ENCODE results near the gene TNS4.

The TNS4 gene

DNA sequence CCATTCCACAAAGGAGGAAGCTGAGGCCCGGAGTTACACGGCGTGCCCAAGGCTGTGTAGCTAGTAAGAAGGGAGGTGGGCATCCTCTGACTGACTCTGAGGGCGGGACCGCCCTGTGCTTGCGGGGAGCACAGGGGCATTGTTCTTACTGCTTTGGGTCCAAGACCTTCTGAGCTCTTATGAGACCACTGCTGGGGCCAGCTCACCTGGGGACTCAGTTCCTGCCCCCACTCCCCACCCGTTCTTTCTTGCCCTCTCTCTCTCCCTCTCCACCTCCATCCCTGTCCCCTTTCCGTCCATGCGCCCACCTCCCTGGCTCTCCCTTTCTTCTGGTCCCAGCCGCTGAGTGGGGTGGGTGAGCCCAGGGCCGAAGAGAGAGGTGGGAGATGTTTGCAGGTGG lies 44.2 kb upstream of the TNS4 start:
- no peak for DNase-seq (ENCODE audit: low spot score)
- in situ Hi-C loops (cut with MboI; ENCODE audit: low sequenced_read_pairs, unreplicated experiment): no loop called here
- TF ChIP-seq, protein P1, sequence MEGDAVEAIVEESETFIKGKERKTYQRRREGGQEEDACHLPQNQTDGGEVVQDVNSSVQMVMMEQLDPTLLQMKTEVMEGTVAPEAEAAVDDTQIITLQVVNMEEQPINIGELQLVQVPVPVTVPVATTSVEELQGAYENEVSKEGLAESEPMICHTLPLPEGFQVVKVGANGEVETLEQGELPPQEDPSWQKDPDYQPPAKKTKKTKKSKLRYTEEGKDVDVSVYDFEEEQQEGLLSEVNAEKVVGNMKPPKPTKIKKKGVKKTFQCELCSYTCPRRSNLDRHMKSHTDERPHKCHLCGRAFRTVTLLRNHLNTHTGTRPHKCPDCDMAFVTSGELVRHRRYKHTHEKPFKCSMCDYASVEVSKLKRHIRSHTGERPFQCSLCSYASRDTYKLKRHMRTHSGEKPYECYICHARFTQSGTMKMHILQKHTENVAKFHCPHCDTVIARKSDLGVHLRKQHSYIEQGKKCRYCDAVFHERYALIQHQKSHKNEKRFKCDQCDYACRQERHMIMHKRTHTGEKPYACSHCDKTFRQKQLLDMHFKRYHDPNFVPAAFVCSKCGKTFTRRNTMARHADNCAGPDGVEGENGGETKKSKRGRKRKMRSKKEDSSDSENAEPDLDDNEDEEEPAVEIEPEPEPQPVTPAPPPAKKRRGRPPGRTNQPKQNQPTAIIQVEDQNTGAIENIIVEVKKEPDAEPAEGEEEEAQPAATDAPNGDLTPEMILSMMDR (IDR thresholded peaks at IDR 0.05; ENCODE audit: borderline replicate concordance, control extremely low read depth, extremely low read depth, insufficient read depth, missing control alignments): no peak

DNA sequence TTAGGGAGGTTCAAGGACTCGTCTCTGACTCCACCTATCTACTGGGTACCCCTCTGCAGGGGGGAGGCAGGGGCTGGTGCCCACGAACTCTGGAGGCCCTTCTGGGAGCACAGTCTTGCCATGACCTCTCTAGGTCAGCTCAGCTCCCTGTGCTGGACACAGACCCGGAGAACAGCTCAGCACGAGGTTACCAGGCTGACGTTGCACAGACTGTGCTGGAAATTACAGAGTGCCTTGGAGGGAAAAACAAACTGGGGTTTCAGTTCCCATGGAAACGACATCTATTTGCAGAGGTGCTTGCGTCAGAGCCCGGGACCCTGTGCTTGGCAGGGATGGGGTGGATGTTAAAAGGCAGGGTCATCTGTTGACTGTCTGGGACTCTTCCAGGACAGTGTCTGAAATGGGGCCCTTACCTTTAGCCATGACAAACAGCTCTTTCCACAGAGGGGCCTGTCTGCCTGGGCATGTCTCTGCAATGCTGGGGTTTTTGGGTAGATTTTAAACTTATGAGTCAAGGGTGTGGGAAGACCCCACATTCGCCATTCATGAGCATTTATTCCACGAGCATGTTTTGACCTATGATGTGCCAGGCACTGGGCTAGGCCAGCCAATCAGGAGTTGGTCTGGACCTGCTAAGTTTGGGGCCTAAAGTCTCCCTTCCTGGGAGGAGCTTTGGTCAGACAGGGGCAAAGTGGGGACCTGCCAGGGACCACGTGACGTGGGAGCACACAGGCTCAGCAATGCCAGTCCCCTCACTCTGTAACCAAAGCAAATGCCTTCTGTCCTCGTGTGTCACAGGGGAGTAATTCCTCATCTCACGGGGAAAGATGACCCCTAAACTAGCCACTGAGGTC lies 41.4 kb upstream of the TNS4 start:
- in situ Hi-C loops (cut with MboI; ENCODE audit: low sequenced_read_pairs, unreplicated experiment): no loop called here
- peak; percentile 78 for DNase-seq (ENCODE audit: low spot score)
- TF ChIP-seq, protein P1 (IDR thresholded peaks at IDR 0.05; ENCODE audit: borderline replicate concordance, control extremely low read depth, extremely low read depth, insufficient read depth, missing control alignments): no peak

GRCh38 chr17:40541873-40542557 lies 40.6 kb upstream of the TNS4 start:
- in situ Hi-C loops (cut with MboI; ENCODE audit: low sequenced_read_pairs, unreplicated experiment): no loop called here
- DNase-seq (ENCODE audit: low spot score): no peak
- TF ChIP-seq, protein P1 (IDR thresholded peaks at IDR 0.05; ENCODE audit: borderline replicate concordance, control extremely low read depth, extremely low read depth, insufficient read depth, missing control alignments): no peak

DNA sequence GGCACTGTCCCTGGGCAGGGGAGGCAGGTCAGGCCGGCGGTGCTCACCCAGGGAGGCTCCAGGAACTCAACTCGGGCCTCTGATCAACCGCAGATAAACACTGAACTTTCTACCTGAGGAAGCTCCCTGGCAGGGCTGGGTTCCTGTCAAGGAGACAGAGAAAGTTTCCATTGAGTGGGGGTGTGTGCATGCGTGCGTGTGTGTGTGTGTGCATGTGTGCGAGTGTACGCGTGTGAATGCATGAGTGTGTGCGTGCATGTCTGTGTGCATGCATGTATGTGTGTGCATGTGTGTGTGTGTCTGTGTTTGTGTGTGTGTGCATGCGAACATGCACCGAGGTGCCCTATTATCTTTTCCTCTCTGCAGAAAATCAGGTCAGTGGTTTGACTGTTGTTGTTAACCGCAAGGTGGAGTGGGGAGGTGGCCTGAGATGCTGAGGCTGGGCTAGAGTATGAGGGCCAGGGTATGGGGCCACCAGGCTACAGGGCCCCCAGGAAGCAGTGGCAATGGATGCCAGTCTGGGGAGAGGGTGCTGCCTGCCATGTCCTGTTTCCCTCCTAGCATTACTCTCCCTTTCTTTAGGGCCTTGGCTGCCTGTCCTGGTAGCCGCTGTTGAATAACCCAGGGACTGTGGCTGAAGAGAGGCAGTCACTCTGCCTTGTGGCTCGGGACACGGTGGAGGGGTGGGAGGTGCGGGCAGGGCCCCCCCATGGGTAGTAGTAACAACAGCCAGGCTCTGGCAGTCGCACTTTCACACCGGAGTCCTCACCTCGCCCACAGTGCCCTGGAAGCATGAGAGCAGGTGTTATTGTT lies 39.8 kb upstream of the TNS4 start:
- in situ Hi-C loops (cut with MboI; ENCODE audit: low sequenced_read_pairs, unreplicated experiment): no loop called here
- TF ChIP-seq, protein P1 (IDR thresholded peaks at IDR 0.05; ENCODE audit: borderline replicate concordance, control extremely low read depth, extremely low read depth, insufficient read depth, missing control alignments): no peak
- DNase-seq (ENCODE audit: low spot score): no peak

DNA sequence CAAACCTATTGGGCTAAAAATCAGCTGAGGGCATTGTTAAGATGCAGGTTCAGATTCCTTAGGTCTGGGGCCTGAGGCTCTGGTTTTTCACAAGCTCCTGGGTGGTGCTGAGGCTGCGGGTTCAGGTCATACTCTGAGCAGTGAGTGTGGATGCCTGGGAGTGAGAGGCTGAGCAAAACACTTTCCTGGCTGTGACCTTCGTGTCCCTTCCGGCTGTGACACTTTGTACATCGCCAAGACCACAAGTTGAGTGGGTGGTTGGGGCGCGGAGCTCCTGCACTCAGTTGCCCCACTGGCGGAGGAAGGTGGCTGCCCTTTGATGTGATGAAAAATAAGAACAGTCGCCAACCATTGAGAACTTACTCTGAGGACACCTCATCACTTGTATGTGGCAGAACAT lies 39.0 kb upstream of the TNS4 start:
- TF ChIP-seq, protein P1 (IDR thresholded peaks at IDR 0.05; ENCODE audit: borderline replicate concordance, control extremely low read depth, extremely low read depth, insufficient read depth, missing control alignments): no peak
- DNase-seq (ENCODE audit: low spot score): no peak
- in situ Hi-C loops (cut with MboI; ENCODE audit: low sequenced_read_pairs, unreplicated experiment): no loop called here

- DNase-seq (ENCODE audit: low spot score): no peak
- TF ChIP-seq, protein P1 (IDR thresholded peaks at IDR 0.05; ENCODE audit: borderline replicate concordance, control extremely low read depth, extremely low read depth, insufficient read depth, missing control alignments): no peak
- in situ Hi-C loops (cut with MboI; ENCODE audit: low sequenced_read_pairs, unreplicated experiment): loop anchor here (10.0 kb wide), 2 partner anchors 95 to 245 kb away; partner anchors contain the start of gene IGFBP4
These were observed 38.4 kb upstream of the TNS4 start for GRCh38 chr17:40539711-40540411.
